ENCODE results near the gene NLRX1.
"Not testable (repeated sequence)": the region's sequence is repeated elsewhere in the genome, so short reads cannot be mapped to it uniquely, and the experiment has no call there.

NLRX1 gene

GRCh38 chr11:119187123-119187892, 18.8 kb downstream of the NLRX1 start:
- no peak for DNase-seq

GRCh38 chr11:119188067-119188466, 19.5 kb downstream of the NLRX1 start:
- DNase-seq: no peak

- DNase-seq: peak; percentile 32
These were observed 20.4 kb downstream of the NLRX1 start for GRCh38 chr11:119188887-119189286.

- DNase-seq: peak; percentile 7
These were observed 20.9 kb downstream of the NLRX1 start for GRCh38 chr11:119189393-119189792.

GRCh38 chr11:119190531-119190930, 22.0 kb downstream of the NLRX1 start:
- no peak for DNase-seq

GRCh38 chr11:119191265-119191664, 22.7 kb downstream of the NLRX1 start:
- DNase-seq: not testable (repeated sequence)

- DNase-seq: no peak
These were observed 23.6 kb downstream of the NLRX1 start for GRCh38 chr11:119192111-119192510.

GRCh38 chr11:119193001-119193400, 24.5 kb downstream of the NLRX1 start:
- no peak for DNase-seq

GRCh38 chr11:119193626-119194025, 25.1 kb downstream of the NLRX1 start:
- DNase-seq: no peak

- no peak for DNase-seq
These were observed 26.4 kb downstream of the NLRX1 start for GRCh38 chr11:119194811-119195440.

- DNase-seq: no peak
These were observed 27.2 kb downstream of the NLRX1 start for GRCh38 chr11:119195680-119196079.

GRCh38 chr11:119196833-119197483, 28.4 kb downstream of the NLRX1 start:
- peak; percentile 73 for DNase-seq

GRCh38 chr11:119198925-119199324, 30.4 kb downstream of the NLRX1 start:
- DNase-seq: no peak

GRCh38 chr11:119201236-119201635, 32.7 kb downstream of the NLRX1 start:
- DNase-seq: not testable (repeated sequence)

- DNase-seq: no peak
These were observed 34.0 kb downstream of the NLRX1 start for GRCh38 chr11:119202554-119202953.

- DNase-seq: no peak
These were observed 35.5 kb downstream of the NLRX1 start for GRCh38 chr11:119204066-119204465.

GRCh38 chr11:119205080-119205479, 36.6 kb downstream of the NLRX1 start:
- no peak for DNase-seq

GRCh38 chr11:119205574-119206510, 37.3 kb downstream of the NLRX1 start, which contains the start of gene CBL:
TSS of gene CBL (plus strand) at chr11:119206339. CDS start at chr11:119206418, 79 bp downstream.
- DNase-seq: peak; percentile 76

GRCh38 chr11:119206511-119207414, 38.2 kb downstream of the NLRX1 start:
- DNase-seq: no peak

- DNase-seq: no peak
These were observed 39.0 kb downstream of the NLRX1 start for GRCh38 chr11:119207415-119207960.

GRCh38 chr11:119209186-119209585, 40.7 kb downstream of the NLRX1 start:
- no peak for DNase-seq
